H1 (cell line): ENCODE results near the gene GSG1L. TPM values are rescaled to one million over a fixed set of nuclear protein-coding genes. Genes with fewer than 3 reads are reported as not detected.

Source experiments
- CTCF ChIA-PET: fragments of 300-600 bp; sonication (Branson Sonifier 250); formaldehyde crosslinking; loops from one replicate; lab custom pipeline; 2021; ENCODE audit not compliant: partially characterized antibody; lab: Charles Lee
- POLR2A ChIA-PET: fragments of 300-600 bp; sonication (Branson Sonifier 250); formaldehyde crosslinking; loops from one replicate; lab custom pipeline; 2021; ENCODE audit warnings: inconsistent platforms; ENCODE audit not compliant: partially characterized antibody; lab: Charles Lee
- DNase-seq, 2 experiments: peaks; one replicate each; pipeline versions ENCODE4 v3.0.0 to v3.0.0-alpha.2; 2010 to 2022; ENCODE audit warnings: low spot score in 2 of 2, low read depth in 1 of 2, mixed read lengths in 1 of 2
- FAIRE-seq: peaks from 2 replicates; lab custom pipeline; 2011; peaks lifted over from hg19 to GRCh38; lab: Jason Lieb, UNC
- H2AFZ ChIP-seq: 2 replicates; pipeline ENCODE4 v1.8.1; 2012; ENCODE audit warnings: low read length, inconsistent platforms
- H2AK5ac ChIP-seq: 2 replicates; pipeline ENCODE4 v1.6.1; 2013; ENCODE audit warnings: low read depth, low read length
- H2BK120ac ChIP-seq: replicated peaks from 2 replicates; pipeline ENCODE3; 2013; ENCODE audit warnings: low read depth, low read length, inconsistent platforms
- H2BK12ac ChIP-seq: 2 replicates; pipeline ENCODE4 v1.6.1; 2013; ENCODE audit warnings: low read depth, low read length
- H2BK15ac ChIP-seq: 2 replicates; pipeline ENCODE4 v1.6.1; 2013; ENCODE audit warnings: low read length
- H2BK20ac ChIP-seq: 2 replicates; pipeline ENCODE4 v1.6.1; 2013; ENCODE audit warnings: low read length
- H2BK5ac ChIP-seq: 2 replicates; pipeline ENCODE4 v1.6.1; 2013; ENCODE audit warnings: low read depth, low read length
- H3K14ac ChIP-seq: 2 replicates; pipeline ENCODE4 v1.6.1; 2013; ENCODE audit warnings: inconsistent platforms; ENCODE audit not compliant: insufficient read length
- H3K18ac ChIP-seq: 2 replicates; pipeline ENCODE4 v1.6.1; 2013; ENCODE audit warnings: low read length; ENCODE audit errors: extremely low read depth
- H3K23ac ChIP-seq: 2 replicates; pipeline ENCODE4 v1.6.1; 2013; ENCODE audit warnings: inconsistent platforms; ENCODE audit not compliant: insufficient read length
- H3K23me2 ChIP-seq: 2 replicates; pipeline ENCODE4 v1.6.1; 2013; ENCODE audit warnings: low read depth, low read length
- H3K27ac ChIP-seq: 2 replicates; pipeline ENCODE4 v1.6.1; 2011; ENCODE audit warnings: low read depth, low read length, inconsistent platforms
- H3K27me3 ChIP-seq, 4 experiments: replicated peaks in 1 of 4; 1 replicate in 1 of 4; 2 replicates in 3 of 4; pipeline versions ENCODE4 v1.6.1 to v1.8.1; 2011 to 2013; ENCODE audit warnings: low read length in 3 of 4, mild to moderate bottlenecking in 3 of 4, inconsistent platforms in 2 of 4, mixed read lengths in 2 of 4, moderate library complexity in 1 of 4; ENCODE audit not compliant: control insufficient read depth in 3 of 4, insufficient read depth in 3 of 4; ENCODE audit errors: extremely low read depth in 1 of 4
- H3K36me3 ChIP-seq, 4 experiments: 2 replicates each; pipeline versions ENCODE4 v1.6.1 to v1.8.1; 2011 to 2013; ENCODE audit warnings: mild to moderate bottlenecking in 4 of 4, low read length in 3 of 4, moderate library complexity in 2 of 4, control low read depth in 1 of 4, inconsistent platforms in 1 of 4; ENCODE audit not compliant: insufficient read depth in 4 of 4, control insufficient read depth in 2 of 4
- H3K4ac ChIP-seq: replicated peaks from 2 replicates; pipeline ENCODE3; 2013; ENCODE audit warnings: low read length, low read depth, mixed read lengths, inconsistent platforms; ENCODE audit not compliant: insufficient read length
- H3K4me1 ChIP-seq, 4 experiments: replicated peaks in 1 of 4; 1 replicate in 1 of 4; 2 replicates in 3 of 4; pipeline versions ENCODE4 v1.6.1 to v1.8.1; 2011 to 2013; ENCODE audit warnings: low read length in 3 of 4, inconsistent platforms in 2 of 4, mixed read lengths in 1 of 4; ENCODE audit not compliant: insufficient read depth in 4 of 4, control insufficient read depth in 3 of 4
- H3K4me2 ChIP-seq, 2 experiments: 2 replicates each; pipeline versions ENCODE4 v1.6.1 to v1.8.1; 2011 to 2013; ENCODE audit warnings: low read depth in 2 of 2, low read length in 2 of 2, control low read depth in 1 of 2, inconsistent platforms in 1 of 2, mild to moderate bottlenecking in 1 of 2; ENCODE audit not compliant: insufficient read depth in 1 of 2
- H3K4me3 ChIP-seq, 4 experiments: fragments of 200-600, 300-600 bp in 1 of 4; sonication (generic), shearing (Covaris generic), sonication (Bioruptor Twin) in 1 of 4; 2 replicates each; pipeline versions ENCODE4 v1.5.1 to v1.8.1; 2011 to 2016; ENCODE audit warnings: low read length in 4 of 4, low read depth in 3 of 4, control low read depth in 2 of 4, inconsistent platforms in 2 of 4, mild to moderate bottlenecking in 2 of 4, mixed read lengths in 1 of 4, moderate library complexity in 1 of 4; ENCODE audit not compliant: insufficient read depth in 2 of 4; ENCODE audit errors: extremely low read depth in 1 of 4
- H3K56ac ChIP-seq: replicated peaks from 2 replicates; pipeline ENCODE3; 2013; ENCODE audit warnings: low read depth, mild to moderate bottlenecking, mixed read lengths, low read length, inconsistent platforms; ENCODE audit not compliant: insufficient read length
- H3K79me1 ChIP-seq: 2 replicates; pipeline ENCODE4 v1.6.1; 2013; ENCODE audit warnings: low read depth, low read length, control low read depth
- H3K79me2 ChIP-seq, 2 experiments: 2 replicates each; pipeline versions ENCODE4 v1.6.1 to v1.8.1; 2012 to 2013; ENCODE audit warnings: low read length in 2 of 2, mild to moderate bottlenecking in 2 of 2, inconsistent platforms in 1 of 2; ENCODE audit not compliant: insufficient read depth in 2 of 2, control insufficient read depth in 1 of 2
- H3K9ac ChIP-seq, 4 experiments: replicated peaks in 1 of 4; 1 replicate in 1 of 4; 2 replicates in 3 of 4; pipeline versions ENCODE4 v1.6.1 to v1.8.1; 2011 to 2013; ENCODE audit warnings: low read depth in 3 of 4, low read length in 3 of 4, control low read depth in 2 of 4, mild to moderate bottlenecking in 2 of 4, moderate library complexity in 2 of 4, inconsistent platforms in 1 of 4; ENCODE audit errors: extremely low read depth in 1 of 4
- H3K9me3 ChIP-seq, 2 experiments: 2 replicates each; pipeline versions ENCODE4 v1.6.1 to v1.8.1; 2012 to 2013; ENCODE audit warnings: mild to moderate bottlenecking in 2 of 2, moderate library complexity in 2 of 2, control low read depth in 1 of 2, inconsistent platforms in 1 of 2, low read depth in 1 of 2, low read length in 1 of 2, mixed read lengths in 1 of 2; ENCODE audit not compliant: insufficient read depth in 2 of 2
- H4K20me1 ChIP-seq, 2 experiments: replicated peaks in 1 of 2; 2 replicates each; pipeline versions ENCODE3 to v1.8.1; 2011 to 2013; ENCODE audit warnings: inconsistent platforms in 2 of 2, low read length in 2 of 2, mild to moderate bottlenecking in 1 of 2; ENCODE audit not compliant: insufficient read depth in 2 of 2, control insufficient read depth in 1 of 2
- H4K5ac ChIP-seq: 2 replicates; pipeline ENCODE4 v1.6.1; 2013; ENCODE audit warnings: low read length, low read depth, mixed read lengths, inconsistent platforms; ENCODE audit not compliant: insufficient read length
- H4K8ac ChIP-seq: 2 replicates; pipeline ENCODE4 v1.8.0; 2013; ENCODE audit warnings: mild to moderate bottlenecking, moderate library complexity, low read length, inconsistent platforms; ENCODE audit not compliant: insufficient read depth; ENCODE audit errors: extremely low read depth
- H4K91ac ChIP-seq: replicated peaks from 2 replicates; pipeline ENCODE3; 2013; ENCODE audit warnings: low read length, mixed read lengths, inconsistent platforms; ENCODE audit not compliant: insufficient read length
- EP300 ChIP-seq, 2 experiments: IDR thresholded peaks; 1 replicate in 1 of 2; 2 replicates in 1 of 2; pipeline ENCODE4 v1.6.1; 2011 to 2012; ENCODE audit warnings: low read depth in 2 of 2, low read length in 2 of 2, mild to moderate bottlenecking in 2 of 2, borderline replicate concordance in 1 of 2, inconsistent platforms in 1 of 2, moderate library complexity in 1 of 2
- RAD21 ChIP-seq, 2 experiments: IDR thresholded peaks in 1 of 2; conservative IDR thresholded peaks in 1 of 2; 2 replicates each; pipeline ENCODE4 v1.6.1; 2011; ENCODE audit warnings: low read depth in 2 of 2, low read length in 2 of 2, improper control_type of control experiment in 1 of 2, inconsistent platforms in 1 of 2, mild to moderate bottlenecking in 1 of 2, moderate library complexity in 1 of 2
- WGBS, 2 experiments: shearing (Covaris generic) in 1 of 2; methylation state at CpG; one replicate each; pipeline versions ENCODE4 v1.1.6 to v1.1.7; 2013 to 2015; ENCODE audit warnings: low lambda C conversion rate in 2 of 2, mixed read lengths in 2 of 2, inconsistent platforms in 1 of 2, low coverage in 1 of 2, missing lambda C conversion rate in 1 of 2; ENCODE audit not compliant: insufficient replicate concordance in 2 of 2, insufficient coverage in 1 of 2, insufficient read length in 1 of 2; ENCODE audit errors: extremely low coverage in 1 of 2, missing lambda C conversion rate in 1 of 2; 5-methylcytosine and 5-hydroxymethylcytosine counted together
- polyA plus RNA-seq, 7 experiments: library from polyadenylated mRNA; depleted of rRNA in 3 of 7; stranded (reverse) in 5 of 7; unstranded in 2 of 7; fragments of >200 nt in 5 of 7; fragments of 200-250 nt in 2 of 7; gene quantifications; 1 replicate in 5 of 7; 2 replicates in 1 of 7; 4 replicates in 1 of 7; pipeline versions ENCODE4 v1.2.1 to v1.2.3, GENCODE V29; 2011 to 2013; ENCODE audit warnings: missing spikeins in 2 of 7, mixed read lengths in 2 of 7
- total RNA-seq: library from RNA; stranded (reverse); fragmentation: NEBNext Ultra II Directional; extraction: Animal tissue kit (Norgen Biotek cat#: 25700); gene quantifications from 2 replicates; pipeline ENCODE4 v1.2.1, GENCODE V29; 2021
- TF ChIP-seq, protein P1 (sequence below), 3 experiments: IDR thresholded peaks; 1 replicate in 2 of 3; 2 replicates in 1 of 3; pipeline versions ENCODE4 v1.5.1 to v1.6.1; 2011; ENCODE audit warnings: low read length in 3 of 3, mild to moderate bottlenecking in 3 of 3, inconsistent platforms in 2 of 3, low read depth in 1 of 3, moderate library complexity in 1 of 3; ENCODE audit not compliant: insufficient read depth in 1 of 3; ENCODE audit errors: control extremely low read depth in 1 of 3

Gene GSG1L
- total and polyA plus RNA-seq, 2 of the 8 experiments (the other 6 are each of a cell fraction or from before 2014, with no cell fraction given), result 0.71 to 1.1 TPM

DNA sequence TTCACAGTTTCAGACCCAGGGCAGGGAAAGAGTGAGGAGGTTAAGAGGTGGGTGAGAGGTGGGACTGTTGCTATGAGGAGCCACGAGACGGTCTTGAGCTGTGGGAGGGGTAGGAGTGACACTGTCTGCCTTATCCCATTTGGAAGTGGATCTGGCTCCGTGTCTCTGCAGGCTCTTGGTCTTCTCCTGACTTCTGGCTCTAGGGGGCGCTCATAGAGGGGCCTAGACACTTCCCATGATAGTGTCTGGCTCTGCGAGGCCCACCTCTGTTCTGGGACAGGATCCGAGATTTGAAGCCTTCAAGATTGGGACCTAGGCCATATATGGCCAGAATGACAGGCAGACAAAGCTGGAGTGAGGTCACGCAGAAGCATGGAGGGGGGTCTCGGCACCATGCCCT lies 204.5 kb downstream of the GSG1L start:
- H2AK5ac ChIP-seq, result no peak overlapping the region
- no peak overlapping the region for H3K23ac ChIP-seq
- H3K27ac ChIP-seq, result no peak overlapping the region
- no peak overlapping the region for H3K4me2 ChIP-seq
- H4K20me1 ChIP-seq, result no peaks in the 10 kb centered on the region
- no peak overlapping the region for H2BK12ac ChIP-seq
- H2AFZ ChIP-seq, result no peak overlapping the region; the same call in 1 of the 2 replicates
- H2BK15ac ChIP-seq, result no peak overlapping the region
- H4K8ac ChIP-seq, result no peak overlapping the region
- H3K36me3 ChIP-seq, result no peaks in the 10 kb centered on the region
- H3K56ac ChIP-seq, result no peak overlapping the region
- H3K79me1 ChIP-seq, result no peaks in the 10 kb centered on the region
- H4K91ac ChIP-seq, result no peak overlapping the region
- no peak overlapping the region for H2BK5ac ChIP-seq
- H3K27me3 ChIP-seq, result no peaks in the 10 kb centered on the region
- H3K23me2 ChIP-seq, result no peaks in the 10 kb centered on the region
- no peaks in the 10 kb centered on the region for H3K79me2 ChIP-seq
- FAIRE-seq, result peak; percentile 13
- H3K4ac ChIP-seq, result no peak overlapping the region
- no peak overlapping the region for H2BK20ac ChIP-seq
- no peaks in the 10 kb centered on the region for H3K4me1 ChIP-seq
- no peak overlapping the region for H4K5ac ChIP-seq
- 70% methylated on average over 8 of the region's 8 CpGs; no CpG with 5 or more reads in 1 of the 2 experiments for WGBS, 2 experiments
- no peak overlapping the region for H3K4me3 ChIP-seq
- peak in 1 of 2 experiments; percentile 71 for DNase-seq
- ChIA-PET POLR2A (no interaction called here), CTCF (interaction anchor here (0.6 to 3.2 kb wide), 47 partner anchors 8 to 1011 kb away, joined by 3 to 27 read pairs (median 4); no protein-coding TSS in a partner anchor)
- no peak overlapping the region for H3K18ac ChIP-seq
- H3K9ac ChIP-seq, result no peak overlapping the region
- peaks cover 6% of the 10 kb centered on the region in 2 experiments; a peak in 3 of 4 replicates for H3K9me3 ChIP-seq
- H2BK120ac ChIP-seq, result no peak overlapping the region
- no peak overlapping the region for H3K14ac ChIP-seq
- TF ChIP-seq EP300 (IDR thresholded peaks at IDR 0.05; ENCODE audit: borderline replicate concordance in 1 of 2, low read depth in 2 of 2, low read length in 2 of 2) (no peak), RAD21 (IDR thresholded peaks at IDR 0.05 in 1 of 2, conservative IDR thresholded peaks at IDR 0.05 in 1 of 2; ENCODE audit: low read depth in 2 of 2, low read length in 2 of 2) (peak; percentile 39 to 56; a peak in 3 of 4 replicates)
- TF ChIP-seq, protein P1, sequence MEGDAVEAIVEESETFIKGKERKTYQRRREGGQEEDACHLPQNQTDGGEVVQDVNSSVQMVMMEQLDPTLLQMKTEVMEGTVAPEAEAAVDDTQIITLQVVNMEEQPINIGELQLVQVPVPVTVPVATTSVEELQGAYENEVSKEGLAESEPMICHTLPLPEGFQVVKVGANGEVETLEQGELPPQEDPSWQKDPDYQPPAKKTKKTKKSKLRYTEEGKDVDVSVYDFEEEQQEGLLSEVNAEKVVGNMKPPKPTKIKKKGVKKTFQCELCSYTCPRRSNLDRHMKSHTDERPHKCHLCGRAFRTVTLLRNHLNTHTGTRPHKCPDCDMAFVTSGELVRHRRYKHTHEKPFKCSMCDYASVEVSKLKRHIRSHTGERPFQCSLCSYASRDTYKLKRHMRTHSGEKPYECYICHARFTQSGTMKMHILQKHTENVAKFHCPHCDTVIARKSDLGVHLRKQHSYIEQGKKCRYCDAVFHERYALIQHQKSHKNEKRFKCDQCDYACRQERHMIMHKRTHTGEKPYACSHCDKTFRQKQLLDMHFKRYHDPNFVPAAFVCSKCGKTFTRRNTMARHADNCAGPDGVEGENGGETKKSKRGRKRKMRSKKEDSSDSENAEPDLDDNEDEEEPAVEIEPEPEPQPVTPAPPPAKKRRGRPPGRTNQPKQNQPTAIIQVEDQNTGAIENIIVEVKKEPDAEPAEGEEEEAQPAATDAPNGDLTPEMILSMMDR (IDR thresholded peaks at IDR 0.05; ENCODE audit: control extremely low read depth in 1 of 3, insufficient read depth in 1 of 3, low read depth in 1 of 3, low read length in 3 of 3), result peak; percentile 38 to 76 (median 64)
